Progenitor cell of endocrine pancreas (in vitro differentiated cells): ENCODE results near the gene GAMT. TPM values are rescaled to one million over a fixed set of nuclear protein-coding genes. Genes with fewer than 3 reads are reported as not detected.

Experiments used
- DNase-seq: peaks from one replicate; pipeline ENCODE4 v3.0.0; 2021; ENCODE audit warnings: low spot score; ENCODE audit not compliant: unreplicated experiment
- H3K27ac Mint-ChIP-seq: 2 replicates; pipeline ENCODE4 v1.8.0; 2021; ENCODE audit warnings: mild to moderate bottlenecking, moderate library complexity, mixed read lengths
- H3K27me3 Mint-ChIP-seq: 2 replicates; pipeline ENCODE4 v1.8.0; 2021; ENCODE audit warnings: mixed read lengths
- H3K36me3 Mint-ChIP-seq: 2 replicates; pipeline ENCODE4 v1.8.0; 2022; ENCODE audit warnings: mixed read lengths; ENCODE audit not compliant: insufficient read depth
- H3K4me1 Mint-ChIP-seq: 2 replicates; pipeline ENCODE4 v1.8.0; 2021; ENCODE audit warnings: low read depth, mixed read lengths
- H3K4me3 Mint-ChIP-seq: 2 replicates; pipeline ENCODE4 v1.8.0; 2021; ENCODE audit warnings: low read depth, mild to moderate bottlenecking, moderate library complexity, mixed read lengths
- H3K9me3 Mint-ChIP-seq: 2 replicates; pipeline ENCODE4 v1.8.0; 2021; ENCODE audit warnings: low read depth, mixed read lengths
- total RNA-seq: library from RNA; stranded (reverse); gene quantifications from 2 replicates; pipeline ENCODE4 v1.2.1, GENCODE V29; 2021
- TF ChIP-seq, protein P1 (sequence below): fragments of 200-600 bp; sonication (generic); IDR thresholded peaks from one replicate; pipeline ENCODE4 v1.5.0; 2021; ENCODE audit warnings: antibody characterized with exemption, mild to moderate bottlenecking; ENCODE audit not compliant: unreplicated experiment

GAMT gene
- total RNA-seq, 1 donor from 2014 or later, result 47.0 TPM

DNA sequence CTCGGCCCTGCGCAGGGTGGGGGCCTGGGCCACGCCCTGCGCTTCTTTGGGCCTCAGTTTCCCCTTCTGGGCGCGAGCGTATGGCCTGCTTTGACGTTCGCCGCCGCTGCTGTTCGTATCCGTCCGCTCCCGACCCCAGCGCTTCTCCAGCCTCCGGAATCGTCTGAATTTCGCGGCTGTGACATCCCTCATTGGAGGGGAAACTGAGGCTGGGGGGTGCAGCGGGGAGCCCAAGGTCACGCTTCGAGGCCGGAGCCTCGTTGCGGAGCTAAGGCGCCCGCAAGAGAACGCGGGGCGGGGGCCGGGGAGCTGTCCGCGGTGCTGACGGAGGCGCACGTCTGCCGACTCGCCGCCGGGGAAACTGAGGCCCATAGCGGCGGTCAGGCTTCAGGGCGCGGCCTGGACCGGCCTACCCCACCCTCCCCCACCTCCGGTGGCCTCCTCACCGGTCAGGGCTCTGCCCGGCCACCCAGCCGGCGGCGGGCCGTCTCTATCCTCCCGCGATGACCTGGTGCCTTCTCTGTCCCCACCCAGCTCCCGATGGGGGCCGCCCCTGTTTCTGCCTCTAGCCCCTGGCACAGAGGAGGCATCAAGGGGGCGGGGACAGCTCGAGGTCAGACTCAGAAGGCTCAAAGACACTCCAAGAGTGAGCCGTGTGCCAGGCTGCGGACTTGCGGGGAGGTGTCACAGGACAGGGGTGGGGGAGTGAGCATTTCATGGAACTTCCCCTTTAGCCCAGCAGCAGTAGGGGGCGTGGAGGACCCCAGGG, 45.6 kb upstream of the GAMT start:
- no peak overlapping the region for H3K27ac Mint-ChIP-seq
- no peaks in the 10 kb centered on the region for H3K9me3 Mint-ChIP-seq
- no peak for DNase-seq
- no peaks in the 10 kb centered on the region for H3K4me1 Mint-ChIP-seq
- peak overlapping the region; percentile 54 for H3K4me3 Mint-ChIP-seq
- H3K27me3 Mint-ChIP-seq, result peaks cover 34% of the 10 kb centered on the region
- TF ChIP-seq, protein P1, sequence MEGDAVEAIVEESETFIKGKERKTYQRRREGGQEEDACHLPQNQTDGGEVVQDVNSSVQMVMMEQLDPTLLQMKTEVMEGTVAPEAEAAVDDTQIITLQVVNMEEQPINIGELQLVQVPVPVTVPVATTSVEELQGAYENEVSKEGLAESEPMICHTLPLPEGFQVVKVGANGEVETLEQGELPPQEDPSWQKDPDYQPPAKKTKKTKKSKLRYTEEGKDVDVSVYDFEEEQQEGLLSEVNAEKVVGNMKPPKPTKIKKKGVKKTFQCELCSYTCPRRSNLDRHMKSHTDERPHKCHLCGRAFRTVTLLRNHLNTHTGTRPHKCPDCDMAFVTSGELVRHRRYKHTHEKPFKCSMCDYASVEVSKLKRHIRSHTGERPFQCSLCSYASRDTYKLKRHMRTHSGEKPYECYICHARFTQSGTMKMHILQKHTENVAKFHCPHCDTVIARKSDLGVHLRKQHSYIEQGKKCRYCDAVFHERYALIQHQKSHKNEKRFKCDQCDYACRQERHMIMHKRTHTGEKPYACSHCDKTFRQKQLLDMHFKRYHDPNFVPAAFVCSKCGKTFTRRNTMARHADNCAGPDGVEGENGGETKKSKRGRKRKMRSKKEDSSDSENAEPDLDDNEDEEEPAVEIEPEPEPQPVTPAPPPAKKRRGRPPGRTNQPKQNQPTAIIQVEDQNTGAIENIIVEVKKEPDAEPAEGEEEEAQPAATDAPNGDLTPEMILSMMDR, result no peak
- H3K36me3 Mint-ChIP-seq, result peaks cover 8% of the 10 kb centered on the region

- H3K9me3 Mint-ChIP-seq, result no peaks in the 10 kb centered on the region
- no peak for DNase-seq
- H3K4me3 Mint-ChIP-seq, result no peak overlapping the region
- peaks cover 32% of the 10 kb centered on the region for H3K27me3 Mint-ChIP-seq
- H3K4me1 Mint-ChIP-seq, result no peaks in the 10 kb centered on the region
- no peak overlapping the region for H3K27ac Mint-ChIP-seq
- H3K36me3 Mint-ChIP-seq, result peaks cover 12% of the 10 kb centered on the region
- TF ChIP-seq, protein P1, result no peak
Observed at GRCh38 chr19:1445932-1446712, 44.8 kb upstream of the GAMT start.

DNA sequence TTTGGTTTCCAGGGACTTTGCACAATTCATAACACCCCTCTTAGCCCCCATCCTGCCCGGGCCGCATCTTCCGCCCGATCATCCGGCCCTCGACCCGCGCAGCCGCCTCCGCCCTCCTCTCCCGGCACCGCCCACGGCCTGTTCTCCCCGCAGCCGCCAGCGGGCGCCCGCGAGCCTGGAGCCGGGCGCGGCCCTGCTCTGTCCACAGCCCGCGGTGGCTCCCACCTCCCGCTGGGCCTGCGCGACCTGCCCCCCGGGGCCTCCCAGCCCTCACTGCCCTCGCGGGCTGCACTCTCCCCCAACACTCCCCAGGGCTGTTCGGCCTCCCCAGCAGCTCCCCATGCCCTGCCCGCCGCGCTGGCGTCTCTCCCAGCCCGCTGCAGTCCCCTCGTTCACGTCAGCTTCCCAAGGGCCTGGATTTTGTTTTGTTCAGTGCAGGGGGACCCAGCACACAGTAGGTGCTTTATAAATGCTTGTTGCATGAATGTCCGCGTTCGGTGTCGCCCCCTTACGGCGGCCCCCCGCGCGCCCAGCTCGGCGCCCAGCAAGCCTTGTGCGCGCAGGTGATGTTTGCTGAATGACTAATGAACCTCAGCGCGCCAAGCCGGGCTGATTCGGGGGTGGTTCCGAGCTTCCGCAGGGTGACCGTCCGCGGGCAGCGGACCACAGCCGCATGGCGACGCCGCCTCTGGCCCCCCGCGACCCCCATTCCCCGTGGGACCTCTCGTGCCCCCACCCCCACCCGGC, 44.0 kb upstream of the GAMT start:
- Mint-ChIP-seq H3K36me3 (peaks cover 14% of the 10 kb centered on the region), H3K4me3 (peak overlapping the region; percentile 44), H3K9me3 (no peaks in the 10 kb centered on the region), H3K27ac (no peak overlapping the region), H3K27me3 (peaks cover 24% of the 10 kb centered on the region), H3K4me1 (peaks cover under 1% of the 10 kb centered on the region)
- TF ChIP-seq, protein P1, result peak; percentile 90
- DNase-seq, result peak; percentile 73

DNA sequence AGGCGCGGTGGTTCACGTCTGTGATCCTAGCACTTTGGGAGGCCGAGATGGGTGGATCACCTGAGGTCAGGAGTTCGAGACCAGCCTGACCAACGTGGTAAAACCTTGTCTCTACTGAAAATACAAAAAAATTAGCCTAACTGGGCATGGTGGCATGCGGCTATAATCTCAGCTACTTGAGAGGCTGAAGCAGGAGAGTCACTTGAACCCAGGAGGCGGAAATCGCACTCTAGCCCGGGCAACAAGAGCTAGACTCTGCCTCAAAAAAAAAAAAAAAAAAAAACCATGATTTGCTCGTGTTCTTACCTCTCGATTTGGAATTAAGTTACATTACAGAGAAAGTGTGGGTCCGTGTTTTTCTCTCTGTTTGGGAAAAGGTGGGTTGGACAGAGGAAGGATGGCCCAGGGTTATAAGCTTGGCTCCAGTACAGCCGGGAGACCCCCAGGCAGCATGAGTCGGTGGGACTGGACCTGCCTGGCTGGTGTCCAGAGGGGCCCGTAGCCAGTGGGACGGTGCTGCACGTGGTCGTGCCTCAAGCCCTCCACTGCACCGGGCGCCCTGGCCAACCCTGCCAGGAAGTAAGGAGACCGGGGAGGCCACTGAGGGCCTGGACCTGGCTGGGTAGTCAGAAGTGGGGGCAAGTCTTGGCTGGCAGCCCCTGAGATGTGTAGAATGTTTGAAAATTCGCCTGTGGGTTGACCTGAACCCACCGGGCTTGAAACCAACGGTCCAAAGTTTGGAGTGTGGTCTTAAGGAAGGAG, 40.5 kb upstream of the GAMT start:
- TF ChIP-seq, protein P1, result no peak
- Mint-ChIP-seq H3K27ac (no peak overlapping the region), H3K36me3 (peaks cover 18% of the 10 kb centered on the region), H3K4me1 (peaks cover 5% of the 10 kb centered on the region), H3K9me3 (no peaks in the 10 kb centered on the region), H3K27me3 (no peaks in the 10 kb centered on the region), H3K4me3 (no peak overlapping the region)
- DNase-seq, result no peak
